GM23248 (cell line): ENCODE data around the gene RAI2.

ENCODE experiments used
- EZH2 ChIP-seq: fragments of 200-600 bp; sonication (generic); IDR thresholded peaks from 2 replicates; pipeline ENCODE4 v1.6.1; 2018; ENCODE audit warnings: antibody characterized with exemption, mild to moderate bottlenecking; ENCODE audit not compliant: insufficient read depth, poor library complexity, severe bottlenecking
- EZH2phosphoT487 ChIP-seq: fragments of 200-600 bp; sonication (generic); IDR thresholded peaks from 2 replicates; pipeline ENCODE4 v1.6.1; 2018; ENCODE audit warnings: antibody characterized with exemption, moderate library complexity, mild to moderate bottlenecking, low read depth; ENCODE audit not compliant: insufficient read depth

GRCh38 chrX:17774053-17774452 lies 87.0 kb downstream of the RAI2 start:
- TF ChIP-seq EZH2phosphoT487 (no peak), EZH2 (no peak)
